Kidney (tissue), 14 donors: ENCODE data around the gene NIN. TPM values are rescaled to one million over a fixed set of nuclear protein-coding genes. Genes with fewer than 3 reads are reported as not detected.

Experiments
- DNase-seq, 5 donors: peaks; one replicate each; pipeline ENCODE4 v3.0.0-alpha.2; 2013 to 2020
- FAIRE-seq: peaks from 2 replicates; lab custom pipeline; 2012; peaks lifted over from hg19 to GRCh38; lab: Jason Lieb, UNC
- H3K27ac ChIP-seq, 2 donors: one replicate each; pipeline ENCODE4 v1.7.0; 2013; ENCODE audit warnings: low read depth in 2 of 2, low read length in 2 of 2, inconsistent platforms in 1 of 2
- H3K27me3 ChIP-seq: one replicate; pipeline ENCODE4 v1.7.1; 2013; ENCODE audit warnings: low read length, inconsistent platforms; ENCODE audit not compliant: control insufficient read depth, insufficient read depth
- H3K36me3 ChIP-seq, 3 donors: one replicate each; pipeline versions ENCODE4 v1.7.0 to v1.7.1; 2013; ENCODE audit warnings: low read length in 3 of 3, control low read depth in 1 of 3, inconsistent platforms in 1 of 3; ENCODE audit not compliant: insufficient read depth in 3 of 3, control insufficient read depth in 2 of 3
- H3K4me1 ChIP-seq, 3 donors: one replicate each; pipeline versions ENCODE4 v1.7.0 to v1.7.1; 2013; ENCODE audit warnings: low read length in 3 of 3, inconsistent platforms in 1 of 3, low read depth in 1 of 3; ENCODE audit not compliant: control insufficient read depth in 2 of 3, insufficient read depth in 2 of 3
- H3K4me3 ChIP-seq, 3 donors: one replicate each; pipeline versions ENCODE4 v1.7.0 to v1.8.1; 2013; ENCODE audit warnings: low read length in 3 of 3, control low read depth in 1 of 3, inconsistent platforms in 1 of 3
- H3K9ac ChIP-seq, 3 donors: one replicate each; pipeline versions ENCODE4 v1.7.0 to v1.7.1; 2013; ENCODE audit warnings: low read length in 3 of 3, control low read depth in 1 of 3, inconsistent platforms in 1 of 3
- H3K9me3 ChIP-seq, 3 donors: one replicate each; pipeline versions ENCODE4 v1.7.0 to v1.7.1; 2013; ENCODE audit warnings: low read length in 3 of 3, control low read depth in 1 of 3, inconsistent platforms in 1 of 3; ENCODE audit not compliant: control insufficient read depth in 2 of 3, insufficient read depth in 1 of 3
- CTCF ChIP-seq: IDR thresholded peaks from 3 replicates; pipeline ENCODE4 v1.5.1; 2012; ENCODE audit warnings: mild to moderate bottlenecking, moderate library complexity, borderline replicate concordance; ENCODE audit not compliant: insufficient read depth; ENCODE audit errors: extremely low read depth
- intact Hi-C: fragments of 100-400 bp; cut with DNase I; formaldehyde crosslinking; loops from one replicate; pipeline ENCODE4 v1.11.1; 2022
- polyA plus RNA-seq: library from polyadenylated mRNA; stranded (reverse); fragments of 350-450 nt; fragmentation: Illumina TruSeq; extraction: RNeasy Lipid Tissue Mini Kit (QIAGEN cat#74804); gene quantifications from one replicate; pipeline ENCODE4 v1.2.3, GENCODE V29; 2014; ENCODE audit warnings: low read depth, low replicate concordance; ENCODE audit not compliant: insufficient read depth
- total RNA-seq: library from RNA; stranded (reverse); fragmentation: NEBNext Ultra II Directional; extraction: Animal tissue kit (Norgen Biotek cat#: 25700); gene quantifications from one replicate; pipeline ENCODE4 v1.2.1, GENCODE V29; 2021
- donor health status: control.
- donor health status: control.
- donor health status: control.
- donor health status: control.
- donor health status: control.
- donor health status: DM: yes; HTN: yes; CAD: no.
- donor health status: Normal renal cell carcinoma (clear cell type).

The NIN gene
- total and polyA plus RNA-seq, 2 donors from 2014 or later, result 3.6 to 40.0 TPM

GRCh38 chr14:50874757-50875156 lies 43.8 kb upstream of the NIN start:
- FAIRE-seq, result no peak
- intact Hi-C loops, result no loop called here
- no peaks in the 10 kb centered on the region for H3K36me3 ChIP-seq
- DNase-seq, result no peak
- H3K9ac ChIP-seq, result no peak overlapping the region
- no peak overlapping the region for H3K4me3 ChIP-seq
- H3K27ac ChIP-seq, result no peak overlapping the region
- no peaks in the 10 kb centered on the region for H3K9me3 ChIP-seq
- TF ChIP-seq CTCF, result no peak
- peaks cover 4% of the 10 kb centered on the region for H3K27me3 ChIP-seq
- no peaks in the 10 kb centered on the region for H3K4me1 ChIP-seq

- no peak within 1 kb of the TSS for H3K4me3 ChIP-seq
- no peak for FAIRE-seq
- no peak for TF ChIP-seq CTCF
- H3K36me3 ChIP-seq, result no peaks in the 10 kb centered on the region
- H3K9ac ChIP-seq, result no peak within 1 kb of the TSS
- no peaks in the 10 kb centered on the region for H3K4me1 ChIP-seq
- peaks cover 4% of the 10 kb centered on the region for H3K27me3 ChIP-seq
- H3K9me3 ChIP-seq, result no peaks in the 10 kb centered on the region
- peak in 4 of 5 donors; percentile 26 to 51 (median 46) for DNase-seq
- intact Hi-C loops, result no loop called here
- no peak within 1 kb of the TSS for H3K27ac ChIP-seq
Observed at GRCh38 chr14:50871914-50872732, 41.2 kb upstream of the NIN start, which contains the start of gene ABHD12B. Gene ABHD12B, plus strand, starts transcription at chr14:50872053. Its CDS starts 122 bp downstream, at chr14:50872175.

GRCh38 chr14:50871228-50871627 lies 40.3 kb upstream of the NIN start:
- intact Hi-C loops, result no loop called here
- H3K4me3 ChIP-seq, result no peak overlapping the region
- H3K27ac ChIP-seq, result no peak overlapping the region
- no peaks in the 10 kb centered on the region for H3K9me3 ChIP-seq
- no peaks in the 10 kb centered on the region for H3K4me1 ChIP-seq
- peaks cover 4% of the 10 kb centered on the region for H3K27me3 ChIP-seq
- H3K9ac ChIP-seq, result no peak overlapping the region
- DNase-seq (no peak), FAIRE-seq (no peak)
- no peak for TF ChIP-seq CTCF
- H3K36me3 ChIP-seq, result no peaks in the 10 kb centered on the region
